H1 (cell line): Measurements from ENCODE around the gene RASA1. TPM values are rescaled to one million over a fixed set of nuclear protein-coding genes. Genes with fewer than 3 reads are reported as not detected.

Experiments
- CTCF ChIA-PET: fragments of 300-600 bp; sonication (Branson Sonifier 250); formaldehyde crosslinking; loops from one replicate; lab custom pipeline; 2021; ENCODE audit not compliant: partially characterized antibody; lab: Charles Lee
- POLR2A ChIA-PET: fragments of 300-600 bp; sonication (Branson Sonifier 250); formaldehyde crosslinking; loops from one replicate; lab custom pipeline; 2021; ENCODE audit warnings: inconsistent platforms; ENCODE audit not compliant: partially characterized antibody; lab: Charles Lee
- DNase-seq, 2 experiments: peaks; one replicate each; pipeline versions ENCODE4 v3.0.0 to v3.0.0-alpha.2; 2010 to 2022; ENCODE audit warnings: low spot score in 2 of 2, low read depth in 1 of 2, mixed read lengths in 1 of 2
- FAIRE-seq: peaks from 2 replicates; lab custom pipeline; 2011; peaks lifted over from hg19 to GRCh38; lab: Jason Lieb, UNC
- H2AFZ ChIP-seq: 2 replicates; pipeline ENCODE4 v1.8.1; 2012; ENCODE audit warnings: low read length, inconsistent platforms
- H2AK5ac ChIP-seq: 2 replicates; pipeline ENCODE4 v1.6.1; 2013; ENCODE audit warnings: low read depth, low read length
- H2BK120ac ChIP-seq: replicated peaks from 2 replicates; pipeline ENCODE3; 2013; ENCODE audit warnings: low read depth, low read length, inconsistent platforms
- H2BK12ac ChIP-seq: 2 replicates; pipeline ENCODE4 v1.6.1; 2013; ENCODE audit warnings: low read depth, low read length
- H2BK15ac ChIP-seq: 2 replicates; pipeline ENCODE4 v1.6.1; 2013; ENCODE audit warnings: low read length
- H2BK20ac ChIP-seq: 2 replicates; pipeline ENCODE4 v1.6.1; 2013; ENCODE audit warnings: low read length
- H2BK5ac ChIP-seq: 2 replicates; pipeline ENCODE4 v1.6.1; 2013; ENCODE audit warnings: low read depth, low read length
- H3K14ac ChIP-seq: 2 replicates; pipeline ENCODE4 v1.6.1; 2013; ENCODE audit warnings: inconsistent platforms; ENCODE audit not compliant: insufficient read length
- H3K18ac ChIP-seq: 2 replicates; pipeline ENCODE4 v1.6.1; 2013; ENCODE audit warnings: low read length; ENCODE audit errors: extremely low read depth
- H3K23ac ChIP-seq: 2 replicates; pipeline ENCODE4 v1.6.1; 2013; ENCODE audit warnings: inconsistent platforms; ENCODE audit not compliant: insufficient read length
- H3K23me2 ChIP-seq: 2 replicates; pipeline ENCODE4 v1.6.1; 2013; ENCODE audit warnings: low read depth, low read length
- H3K27ac ChIP-seq: 2 replicates; pipeline ENCODE4 v1.6.1; 2011; ENCODE audit warnings: low read depth, low read length, inconsistent platforms
- H3K27me3 ChIP-seq, 4 experiments: replicated peaks in 1 of 4; 1 replicate in 1 of 4; 2 replicates in 3 of 4; pipeline versions ENCODE4 v1.6.1 to v1.8.1; 2011 to 2013; ENCODE audit warnings: low read length in 3 of 4, mild to moderate bottlenecking in 3 of 4, inconsistent platforms in 2 of 4, mixed read lengths in 2 of 4, moderate library complexity in 1 of 4; ENCODE audit not compliant: control insufficient read depth in 3 of 4, insufficient read depth in 3 of 4; ENCODE audit errors: extremely low read depth in 1 of 4
- H3K36me3 ChIP-seq, 4 experiments: 2 replicates each; pipeline versions ENCODE4 v1.6.1 to v1.8.1; 2011 to 2013; ENCODE audit warnings: mild to moderate bottlenecking in 4 of 4, low read length in 3 of 4, moderate library complexity in 2 of 4, control low read depth in 1 of 4, inconsistent platforms in 1 of 4; ENCODE audit not compliant: insufficient read depth in 4 of 4, control insufficient read depth in 2 of 4
- H3K4ac ChIP-seq: replicated peaks from 2 replicates; pipeline ENCODE3; 2013; ENCODE audit warnings: low read length, low read depth, mixed read lengths, inconsistent platforms; ENCODE audit not compliant: insufficient read length
- H3K4me1 ChIP-seq, 4 experiments: replicated peaks in 1 of 4; 1 replicate in 1 of 4; 2 replicates in 3 of 4; pipeline versions ENCODE4 v1.6.1 to v1.8.1; 2011 to 2013; ENCODE audit warnings: low read length in 3 of 4, inconsistent platforms in 2 of 4, mixed read lengths in 1 of 4; ENCODE audit not compliant: insufficient read depth in 4 of 4, control insufficient read depth in 3 of 4
- H3K4me2 ChIP-seq, 2 experiments: 2 replicates each; pipeline versions ENCODE4 v1.6.1 to v1.8.1; 2011 to 2013; ENCODE audit warnings: low read depth in 2 of 2, low read length in 2 of 2, control low read depth in 1 of 2, inconsistent platforms in 1 of 2, mild to moderate bottlenecking in 1 of 2; ENCODE audit not compliant: insufficient read depth in 1 of 2
- H3K4me3 ChIP-seq, 4 experiments: fragments of 200-600, 300-600 bp in 1 of 4; sonication (generic), shearing (Covaris generic), sonication (Bioruptor Twin) in 1 of 4; 2 replicates each; pipeline versions ENCODE4 v1.5.1 to v1.8.1; 2011 to 2016; ENCODE audit warnings: low read length in 4 of 4, low read depth in 3 of 4, control low read depth in 2 of 4, inconsistent platforms in 2 of 4, mild to moderate bottlenecking in 2 of 4, mixed read lengths in 1 of 4, moderate library complexity in 1 of 4; ENCODE audit not compliant: insufficient read depth in 2 of 4; ENCODE audit errors: extremely low read depth in 1 of 4
- H3K56ac ChIP-seq: replicated peaks from 2 replicates; pipeline ENCODE3; 2013; ENCODE audit warnings: low read depth, mild to moderate bottlenecking, mixed read lengths, low read length, inconsistent platforms; ENCODE audit not compliant: insufficient read length
- H3K79me1 ChIP-seq: 2 replicates; pipeline ENCODE4 v1.6.1; 2013; ENCODE audit warnings: low read depth, low read length, control low read depth
- H3K79me2 ChIP-seq, 2 experiments: 2 replicates each; pipeline versions ENCODE4 v1.6.1 to v1.8.1; 2012 to 2013; ENCODE audit warnings: low read length in 2 of 2, mild to moderate bottlenecking in 2 of 2, inconsistent platforms in 1 of 2; ENCODE audit not compliant: insufficient read depth in 2 of 2, control insufficient read depth in 1 of 2
- H3K9ac ChIP-seq, 4 experiments: replicated peaks in 1 of 4; 1 replicate in 1 of 4; 2 replicates in 3 of 4; pipeline versions ENCODE4 v1.6.1 to v1.8.1; 2011 to 2013; ENCODE audit warnings: low read depth in 3 of 4, low read length in 3 of 4, control low read depth in 2 of 4, mild to moderate bottlenecking in 2 of 4, moderate library complexity in 2 of 4, inconsistent platforms in 1 of 4; ENCODE audit errors: extremely low read depth in 1 of 4
- H3K9me3 ChIP-seq, 2 experiments: 2 replicates each; pipeline versions ENCODE4 v1.6.1 to v1.8.1; 2012 to 2013; ENCODE audit warnings: mild to moderate bottlenecking in 2 of 2, moderate library complexity in 2 of 2, control low read depth in 1 of 2, inconsistent platforms in 1 of 2, low read depth in 1 of 2, low read length in 1 of 2, mixed read lengths in 1 of 2; ENCODE audit not compliant: insufficient read depth in 2 of 2
- H4K20me1 ChIP-seq, 2 experiments: replicated peaks in 1 of 2; 2 replicates each; pipeline versions ENCODE3 to v1.8.1; 2011 to 2013; ENCODE audit warnings: inconsistent platforms in 2 of 2, low read length in 2 of 2, mild to moderate bottlenecking in 1 of 2; ENCODE audit not compliant: insufficient read depth in 2 of 2, control insufficient read depth in 1 of 2
- H4K5ac ChIP-seq: 2 replicates; pipeline ENCODE4 v1.6.1; 2013; ENCODE audit warnings: low read length, low read depth, mixed read lengths, inconsistent platforms; ENCODE audit not compliant: insufficient read length
- H4K8ac ChIP-seq: 2 replicates; pipeline ENCODE4 v1.8.0; 2013; ENCODE audit warnings: mild to moderate bottlenecking, moderate library complexity, low read length, inconsistent platforms; ENCODE audit not compliant: insufficient read depth; ENCODE audit errors: extremely low read depth
- H4K91ac ChIP-seq: replicated peaks from 2 replicates; pipeline ENCODE3; 2013; ENCODE audit warnings: low read length, mixed read lengths, inconsistent platforms; ENCODE audit not compliant: insufficient read length
- GTF2F1 ChIP-seq: IDR thresholded peaks from 2 replicates; pipeline ENCODE4 v1.6.1; 2012; ENCODE audit warnings: low read depth, low read length, improper control_type of control experiment, borderline replicate concordance
- KDM1A ChIP-seq: fragments of 200-600, 300-600 bp; sonication (generic); IDR thresholded peaks from 2 replicates; pipeline ENCODE4 v1.7.1; 2016; ENCODE audit warnings: mild to moderate bottlenecking, low read length, borderline replicate concordance
- KDM4A ChIP-seq: IDR thresholded peaks from one replicate; pipeline ENCODE4 v1.7.1; 2012; ENCODE audit warnings: low read depth, mild to moderate bottlenecking, moderate library complexity, low read length, inconsistent platforms; ENCODE audit not compliant: severe bottlenecking
- RXRA ChIP-seq: IDR thresholded peaks from 2 replicates; pipeline ENCODE4 v1.6.1; 2011; ENCODE audit warnings: low read depth, mild to moderate bottlenecking, low read length, moderate library complexity; ENCODE audit not compliant: insufficient read depth
- WGBS, 2 experiments: shearing (Covaris generic) in 1 of 2; methylation state at CpG; one replicate each; pipeline versions ENCODE4 v1.1.6 to v1.1.7; 2013 to 2015; ENCODE audit warnings: low lambda C conversion rate in 2 of 2, mixed read lengths in 2 of 2, inconsistent platforms in 1 of 2, low coverage in 1 of 2, missing lambda C conversion rate in 1 of 2; ENCODE audit not compliant: insufficient replicate concordance in 2 of 2, insufficient coverage in 1 of 2, insufficient read length in 1 of 2; ENCODE audit errors: extremely low coverage in 1 of 2, missing lambda C conversion rate in 1 of 2; 5-methylcytosine and 5-hydroxymethylcytosine counted together
- polyA plus RNA-seq, 7 experiments: library from polyadenylated mRNA; depleted of rRNA in 3 of 7; stranded (reverse) in 5 of 7; unstranded in 2 of 7; fragments of >200 nt in 5 of 7; fragments of 200-250 nt in 2 of 7; gene quantifications; 1 replicate in 5 of 7; 2 replicates in 1 of 7; 4 replicates in 1 of 7; pipeline versions ENCODE4 v1.2.1 to v1.2.3, GENCODE V29; 2011 to 2013; ENCODE audit warnings: missing spikeins in 2 of 7, mixed read lengths in 2 of 7
- total RNA-seq: library from RNA; stranded (reverse); fragmentation: NEBNext Ultra II Directional; extraction: Animal tissue kit (Norgen Biotek cat#: 25700); gene quantifications from 2 replicates; pipeline ENCODE4 v1.2.1, GENCODE V29; 2021
- TF ChIP-seq, protein P1 (sequence below): IDR thresholded peaks from 2 replicates; pipeline ENCODE4 v1.6.1; 2012; ENCODE audit warnings: low read length, inconsistent platforms

The RASA1 gene
- total and polyA plus RNA-seq, 2 of the 8 experiments (the other 6 are each of a cell fraction or from before 2014, with no cell fraction given) = 15.9 to 33.8 TPM

DNA sequence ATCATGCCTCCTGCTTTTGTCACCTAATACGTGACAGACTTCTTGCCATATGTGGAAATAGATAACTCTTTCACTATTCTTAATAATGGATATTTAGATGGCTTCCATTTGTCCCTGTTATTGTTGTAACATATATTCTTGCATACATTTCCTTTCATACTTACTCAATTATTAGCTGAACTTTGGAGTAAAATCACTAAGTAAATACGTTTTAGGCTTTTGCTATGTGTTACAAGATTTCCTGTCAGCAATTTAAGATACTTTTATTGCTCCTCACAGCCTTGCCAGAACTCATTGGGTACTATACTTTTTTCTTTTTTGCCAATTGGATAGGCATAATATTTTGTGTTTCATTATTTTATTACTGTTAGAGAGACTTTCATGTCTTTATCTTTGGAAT lies 118.1 kb downstream of the RASA1 start:
- Histone ChIP-seq H3K4ac (no peak overlapping the region), H2BK20ac (no peak overlapping the region), H4K8ac (no peak overlapping the region), H3K9ac (no peak overlapping the region), H2AFZ (no peak overlapping the region), H3K23me2 (no peaks in the 10 kb centered on the region), H2BK5ac (no peak overlapping the region), H3K36me3 (peaks cover 4 to 70% (median 32%) of the 10 kb centered on the region in 4 experiments), H3K23ac (no peak overlapping the region), H2BK12ac (no peak overlapping the region), H3K4me2 (no peak overlapping the region), H2BK15ac (no peak overlapping the region), H3K27me3 (peaks cover 0 to 1% (median 0%) of the 10 kb centered on the region in 4 experiments; a peak in 1 of 7 replicates), H3K79me2 (no peaks in the 10 kb centered on the region), H4K91ac (no peak overlapping the region), H4K20me1 (peaks cover 0 to 1% of the 10 kb centered on the region in 2 experiments), H3K9me3 (no peaks in the 10 kb centered on the region), H3K79me1 (no peaks in the 10 kb centered on the region), H4K5ac (no peak overlapping the region), H3K18ac (no peak overlapping the region), H2BK120ac (no peak overlapping the region), H3K4me3 (no peak overlapping the region), H3K4me1 (no peaks in the 10 kb centered on the region), H2AK5ac (no peak overlapping the region), H3K14ac (no peak overlapping the region), H3K27ac (no peak overlapping the region), H3K56ac (no peak overlapping the region)
- CTCF ChIA-PET = no interaction called here
- DNase-seq = no peak
- TF ChIP-seq, protein P1, sequence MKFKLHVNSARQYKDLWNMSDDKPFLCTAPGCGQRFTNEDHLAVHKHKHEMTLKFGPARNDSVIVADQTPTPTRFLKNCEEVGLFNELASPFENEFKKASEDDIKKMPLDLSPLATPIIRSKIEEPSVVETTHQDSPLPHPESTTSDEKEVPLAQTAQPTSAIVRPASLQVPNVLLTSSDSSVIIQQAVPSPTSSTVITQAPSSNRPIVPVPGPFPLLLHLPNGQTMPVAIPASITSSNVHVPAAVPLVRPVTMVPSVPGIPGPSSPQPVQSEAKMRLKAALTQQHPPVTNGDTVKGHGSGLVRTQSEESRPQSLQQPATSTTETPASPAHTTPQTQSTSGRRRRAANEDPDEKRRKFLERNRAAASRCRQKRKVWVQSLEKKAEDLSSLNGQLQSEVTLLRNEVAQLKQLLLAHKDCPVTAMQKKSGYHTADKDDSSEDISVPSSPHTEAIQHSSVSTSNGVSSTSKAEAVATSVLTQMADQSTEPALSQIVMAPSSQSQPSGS = no peak
- TF ChIP-seq KDM1A (no peak), RXRA (no peak), KDM4A (no peak), GTF2F1 (no peak)
- FAIRE-seq = no peak
- POLR2A ChIA-PET = interaction anchor here (2.3 kb wide), 1 partner anchor 26 kb away, joined by 7 read pairs; the partner anchor contains the start of gene CCNH
- 98% methylated on average over 2 of the region's 2 CpGs; no CpG with 5 or more reads in 1 of the 2 experiments for WGBS, 2 experiments
